ENCODE data around the gene ASPSCR1. TPM values are rescaled to one million over a fixed set of nuclear protein-coding genes. Genes with fewer than 3 reads are reported as not detected.

ASPSCR1 gene
- total and polyA plus RNA-seq, 2 donors (not counting 1 experiment from before 2014, with no cell fraction given): 6.3 to 35.7 TPM

- Histone ChIP-seq H3K4me3 (replicated peaks in 1 of 4; ENCODE audit: control extremely low read depth in 1 of 4, insufficient read depth in 1 of 4, low read depth in 3 of 4, low read length in 4 of 4) (no peak overlapping the region), H3K79me2 (ENCODE audit: control insufficient read depth, insufficient read depth, low read length) (peaks cover 7% of the 10 kb centered on the region), H4K20me1 (ENCODE audit: control insufficient read depth, extremely low read depth, insufficient read depth, low read length) (no peaks in the 10 kb centered on the region), H3K27ac (ENCODE audit: insufficient read depth, low read length) (no peak overlapping the region), H3K4me1 (ENCODE audit: control insufficient read depth, extremely low read depth, insufficient read depth, low read length) (peaks cover 11% of the 10 kb centered on the region), H3K36me3 (ENCODE audit: control insufficient read depth, insufficient read depth, low read length) (peaks cover 4% of the 10 kb centered on the region), H3K27me3 (ENCODE audit: control insufficient read depth, insufficient read depth, low read length) (no peaks in the 10 kb centered on the region), H3K4me2 (ENCODE audit: extremely low read depth, insufficient read depth, low read length) (no peak overlapping the region), H3K9ac (ENCODE audit: insufficient read depth, low read length) (no peak overlapping the region), H3K9me3 (ENCODE audit: control insufficient read depth, insufficient read depth, low read depth, low read length) (no peaks in the 10 kb centered on the region), H2AFZ (ENCODE audit: low read length) (no peak overlapping the region)
- TF ChIP-seq EZH2 (IDR thresholded peaks at IDR 0.05; ENCODE audit: low read length, missing control alignments) (no peak), CTCF (conservative IDR thresholded peaks at IDR 0.05 in 1 of 2, IDR thresholded peaks at IDR 0.05 in 1 of 2; ENCODE audit: low read depth in 1 of 2, low read length in 2 of 2) (no peak)
- DNase-seq (ENCODE audit: low read depth in 2 of 2): no peak
Measured at GRCh38 chr17:82018989-82019689, 41.7 kb downstream of the ASPSCR1 start.

- Histone ChIP-seq H3K9ac (ENCODE audit: insufficient read depth, low read length) (no peak overlapping the region), H3K36me3 (ENCODE audit: control insufficient read depth, insufficient read depth, low read length) (peaks cover 4% of the 10 kb centered on the region), H3K79me2 (ENCODE audit: control insufficient read depth, insufficient read depth, low read length) (peaks cover 7% of the 10 kb centered on the region), H3K27ac (ENCODE audit: insufficient read depth, low read length) (no peak overlapping the region), H3K27me3 (ENCODE audit: control insufficient read depth, insufficient read depth, low read length) (no peaks in the 10 kb centered on the region), H3K4me1 (ENCODE audit: control insufficient read depth, extremely low read depth, insufficient read depth, low read length) (peaks cover 13% of the 10 kb centered on the region), H4K20me1 (ENCODE audit: control insufficient read depth, extremely low read depth, insufficient read depth, low read length) (no peaks in the 10 kb centered on the region), H3K4me2 (ENCODE audit: extremely low read depth, insufficient read depth, low read length) (no peak overlapping the region), H3K9me3 (ENCODE audit: control insufficient read depth, insufficient read depth, low read depth, low read length) (no peaks in the 10 kb centered on the region), H3K4me3 (replicated peaks in 1 of 4; ENCODE audit: control extremely low read depth in 1 of 4, insufficient read depth in 1 of 4, low read depth in 3 of 4, low read length in 4 of 4) (no peak overlapping the region), H2AFZ (ENCODE audit: low read length) (no peak overlapping the region)
- peak; percentile 15 to 26 for DNase-seq (ENCODE audit: low read depth in 2 of 2)
- TF ChIP-seq CTCF (conservative IDR thresholded peaks at IDR 0.05 in 1 of 2, IDR thresholded peaks at IDR 0.05 in 1 of 2; ENCODE audit: low read depth in 1 of 2, low read length in 2 of 2) (peak; percentile 54 to 72), EZH2 (IDR thresholded peaks at IDR 0.05; ENCODE audit: low read length, missing control alignments) (no peak)
Measured at GRCh38 chr17:82019690-82020571, 42.5 kb downstream of the ASPSCR1 start.

GRCh38 chr17:82020572-82021106 is 43.2 kb downstream of the ASPSCR1 start:
- Histone ChIP-seq H3K27ac (ENCODE audit: insufficient read depth, low read length) (no peak overlapping the region), H3K9ac (ENCODE audit: insufficient read depth, low read length) (no peak overlapping the region), H2AFZ (ENCODE audit: low read length) (no peak overlapping the region), H3K79me2 (ENCODE audit: control insufficient read depth, insufficient read depth, low read length) (peaks cover 7% of the 10 kb centered on the region), H3K4me1 (ENCODE audit: control insufficient read depth, extremely low read depth, insufficient read depth, low read length) (peaks cover 13% of the 10 kb centered on the region), H3K27me3 (ENCODE audit: control insufficient read depth, insufficient read depth, low read length) (no peaks in the 10 kb centered on the region), H4K20me1 (ENCODE audit: control insufficient read depth, extremely low read depth, insufficient read depth, low read length) (no peaks in the 10 kb centered on the region), H3K4me2 (ENCODE audit: extremely low read depth, insufficient read depth, low read length) (peak overlapping the region; percentile 25), H3K9me3 (ENCODE audit: control insufficient read depth, insufficient read depth, low read depth, low read length) (no peaks in the 10 kb centered on the region), H3K36me3 (ENCODE audit: control insufficient read depth, insufficient read depth, low read length) (peaks cover 4% of the 10 kb centered on the region), H3K4me3 (replicated peaks in 1 of 4; ENCODE audit: control extremely low read depth in 1 of 4, insufficient read depth in 1 of 4, low read depth in 3 of 4, low read length in 4 of 4) (no peak overlapping the region)
- TF ChIP-seq CTCF (conservative IDR thresholded peaks at IDR 0.05 in 1 of 2, IDR thresholded peaks at IDR 0.05 in 1 of 2; ENCODE audit: low read depth in 1 of 2, low read length in 2 of 2): no peak
- no peak for TF ChIP-seq EZH2 (IDR thresholded peaks at IDR 0.05; ENCODE audit: low read length, missing control alignments)
- no peak for DNase-seq (ENCODE audit: low read depth in 2 of 2)
